Measurements from ENCODE around the gene PGBD2.
"Not testable (repeated sequence)": the region's sequence is repeated elsewhere in the genome, so short reads cannot be mapped to it uniquely, and the experiment has no call there.

Gene PGBD2

GRCh38 chr1:248886237-248886895 lies 19.7 kb upstream of the PGBD2 start:
- no peak for DNase-seq (ENCODE audit: low spot score)

GRCh38 chr1:248889914-248890243 lies 16.2 kb upstream of the PGBD2 start:
- not testable (repeated sequence) for DNase-seq (ENCODE audit: low spot score)

GRCh38 chr1:248890549-248891498 lies 15.2 kb upstream of the PGBD2 start:
- DNase-seq (ENCODE audit: low spot score): no peak

- DNase-seq (ENCODE audit: low spot score): no peak
Observed at GRCh38 chr1:248891758-248892157, 14.3 kb upstream of the PGBD2 start.

GRCh38 chr1:248892590-248892989 lies 13.4 kb upstream of the PGBD2 start:
- DNase-seq (ENCODE audit: low spot score): no peak

- DNase-seq (ENCODE audit: low spot score): no peak
Observed at GRCh38 chr1:248894837-248895236, 11.2 kb upstream of the PGBD2 start.

- no peak for DNase-seq (ENCODE audit: low spot score)
Observed at GRCh38 chr1:248897412-248898337, 8.4 kb upstream of the PGBD2 start.

- no peak for DNase-seq (ENCODE audit: low spot score)
Observed at GRCh38 chr1:248900637-248901036, 5.4 kb upstream of the PGBD2 start.

GRCh38 chr1:248901578-248901977 lies 4.5 kb upstream of the PGBD2 start:
- DNase-seq (ENCODE audit: low spot score): no peak

- no peak for DNase-seq (ENCODE audit: low spot score)
Observed at GRCh38 chr1:248904437-248905216, 1.4 kb upstream of the PGBD2 start.

- DNase-seq (ENCODE audit: low spot score): no peak
Observed at GRCh38 chr1:248905662-248906008, 400 bp upstream of the PGBD2 start.

- DNase-seq (ENCODE audit: low spot score): no peak
Observed at GRCh38 chr1:248906753-248907661, 972 bp downstream of the PGBD2 start.

- no peak for DNase-seq (ENCODE audit: low spot score)
Observed at GRCh38 chr1:248910761-248911160, 4.7 kb downstream of the PGBD2 start.

- DNase-seq (ENCODE audit: low spot score): peak; percentile 74
Observed at GRCh38 chr1:248913933-248914332, 7.9 kb downstream of the PGBD2 start.

- DNase-seq (ENCODE audit: low spot score): peak; percentile 12
Observed at GRCh38 chr1:248914796-248915381, 8.9 kb downstream of the PGBD2 start.

GRCh38 chr1:248918131-248918530 lies 12.1 kb downstream of the PGBD2 start:
- no peak for DNase-seq (ENCODE audit: low spot score)

- DNase-seq (ENCODE audit: low spot score): no peak
Observed at GRCh38 chr1:248923352-248924338, 17.6 kb downstream of the PGBD2 start.

- peak; percentile 84 for DNase-seq (ENCODE audit: low spot score)
Observed at GRCh38 chr1:248924696-248925532, 18.9 kb downstream of the PGBD2 start.
